ENCODE results near the gene LMAN2. TPM values are rescaled to one million over a fixed set of nuclear protein-coding genes. Genes with fewer than 3 reads are reported as not detected.
A peak's percentile ranks its signal among the peaks of the same experiment; 100 is the strongest.

LMAN2 gene
- polyA plus RNA-seq, 1 donor (not counting 4 experiments of a cell fraction or from before 2014, with no cell fraction given), result 105 TPM

DNA sequence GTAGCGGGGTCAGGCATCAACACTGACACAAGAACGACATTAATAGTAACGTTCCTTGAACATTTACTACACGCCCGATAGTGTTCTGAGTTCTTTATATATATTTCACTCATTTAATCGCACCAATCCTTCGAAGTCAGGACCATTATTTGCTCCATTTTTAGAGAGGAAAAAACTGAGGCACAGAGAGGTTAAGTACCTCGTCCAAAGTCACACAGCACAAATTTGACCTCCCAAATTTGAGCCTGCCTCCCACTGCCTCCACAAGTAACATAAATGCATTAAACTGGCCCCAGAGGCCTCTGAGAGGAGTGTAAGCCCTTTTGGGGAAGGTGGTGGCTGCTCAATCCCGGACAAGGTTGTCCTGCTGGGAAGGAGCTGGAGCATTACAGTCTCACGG, 12.1 kb upstream of the LMAN2 start:
- dilution Hi-C loops (cut with MboI; ENCODE audit: extremely low pct_ligation_motif_present, low sequenced_read_pairs), result no loop called here
- Histone ChIP-seq H3K27me3 (ENCODE audit: control insufficient read depth, extremely low read depth, insufficient read depth, low read length) (no peaks in the 10 kb centered on the region), H3K36me3 (ENCODE audit: control insufficient read depth in 2 of 2, extremely low read depth in 1 of 2, insufficient read depth in 2 of 2, low read length in 2 of 2) (peaks cover 0 to 10% of the 10 kb centered on the region in 2 experiments), H3K9ac (ENCODE audit: control insufficient read depth, extremely low read depth, insufficient read depth, low read length) (peak overlapping the region; percentile 68), H4K20me1 (ENCODE audit: control insufficient read depth, extremely low read depth, insufficient read depth, low read length) (no peaks in the 10 kb centered on the region), H3K4me2 (ENCODE audit: control insufficient read depth, extremely low read depth, insufficient read depth, low read depth, low read length) (peak overlapping the region; percentile 87), H3K4me3 (ENCODE audit: control insufficient read depth in 2 of 3, extremely low read depth in 1 of 3, insufficient read depth in 2 of 3, low read depth in 1 of 3, low read length in 3 of 3) (peak overlapping the region; percentile 46 to 57 (median 52)), H3K27ac (ENCODE audit: control insufficient read depth, insufficient read depth, low read length) (no peak overlapping the region), H3K79me2 (ENCODE audit: control insufficient read depth, insufficient read depth, low read length) (no peaks in the 10 kb centered on the region), H3K9me1 (ENCODE audit: control insufficient read depth, extremely low read depth, insufficient read depth, low read length) (no peaks in the 10 kb centered on the region), H3K9me3 (ENCODE audit: control insufficient read depth, low read depth, low read length) (no peaks in the 10 kb centered on the region), H3K4me1 (ENCODE audit: control insufficient read depth, extremely low read depth, insufficient read depth, low read length) (peaks cover 37% of the 10 kb centered on the region), H2AFZ (ENCODE audit: control insufficient read depth, low read length) (no peak overlapping the region)
- DNase-seq (ENCODE audit: low read depth, low spot score), result no peak
- TF ChIP-seq EZH2 (IDR thresholded peaks at IDR 0.05; ENCODE audit: low read length), result no peak
- TF ChIP-seq, protein P1, sequence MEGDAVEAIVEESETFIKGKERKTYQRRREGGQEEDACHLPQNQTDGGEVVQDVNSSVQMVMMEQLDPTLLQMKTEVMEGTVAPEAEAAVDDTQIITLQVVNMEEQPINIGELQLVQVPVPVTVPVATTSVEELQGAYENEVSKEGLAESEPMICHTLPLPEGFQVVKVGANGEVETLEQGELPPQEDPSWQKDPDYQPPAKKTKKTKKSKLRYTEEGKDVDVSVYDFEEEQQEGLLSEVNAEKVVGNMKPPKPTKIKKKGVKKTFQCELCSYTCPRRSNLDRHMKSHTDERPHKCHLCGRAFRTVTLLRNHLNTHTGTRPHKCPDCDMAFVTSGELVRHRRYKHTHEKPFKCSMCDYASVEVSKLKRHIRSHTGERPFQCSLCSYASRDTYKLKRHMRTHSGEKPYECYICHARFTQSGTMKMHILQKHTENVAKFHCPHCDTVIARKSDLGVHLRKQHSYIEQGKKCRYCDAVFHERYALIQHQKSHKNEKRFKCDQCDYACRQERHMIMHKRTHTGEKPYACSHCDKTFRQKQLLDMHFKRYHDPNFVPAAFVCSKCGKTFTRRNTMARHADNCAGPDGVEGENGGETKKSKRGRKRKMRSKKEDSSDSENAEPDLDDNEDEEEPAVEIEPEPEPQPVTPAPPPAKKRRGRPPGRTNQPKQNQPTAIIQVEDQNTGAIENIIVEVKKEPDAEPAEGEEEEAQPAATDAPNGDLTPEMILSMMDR (optimal IDR thresholded peaks at IDR 0.05 in 1 of 3, IDR thresholded peaks at IDR 0.05 in 1 of 3, conservative IDR thresholded peaks at IDR 0.05 in 1 of 3; ENCODE audit: extremely low read depth in 1 of 3, insufficient read depth in 2 of 3, low read length in 3 of 3), result no peak
- FAIRE-seq, result peak; percentile 13

DNA sequence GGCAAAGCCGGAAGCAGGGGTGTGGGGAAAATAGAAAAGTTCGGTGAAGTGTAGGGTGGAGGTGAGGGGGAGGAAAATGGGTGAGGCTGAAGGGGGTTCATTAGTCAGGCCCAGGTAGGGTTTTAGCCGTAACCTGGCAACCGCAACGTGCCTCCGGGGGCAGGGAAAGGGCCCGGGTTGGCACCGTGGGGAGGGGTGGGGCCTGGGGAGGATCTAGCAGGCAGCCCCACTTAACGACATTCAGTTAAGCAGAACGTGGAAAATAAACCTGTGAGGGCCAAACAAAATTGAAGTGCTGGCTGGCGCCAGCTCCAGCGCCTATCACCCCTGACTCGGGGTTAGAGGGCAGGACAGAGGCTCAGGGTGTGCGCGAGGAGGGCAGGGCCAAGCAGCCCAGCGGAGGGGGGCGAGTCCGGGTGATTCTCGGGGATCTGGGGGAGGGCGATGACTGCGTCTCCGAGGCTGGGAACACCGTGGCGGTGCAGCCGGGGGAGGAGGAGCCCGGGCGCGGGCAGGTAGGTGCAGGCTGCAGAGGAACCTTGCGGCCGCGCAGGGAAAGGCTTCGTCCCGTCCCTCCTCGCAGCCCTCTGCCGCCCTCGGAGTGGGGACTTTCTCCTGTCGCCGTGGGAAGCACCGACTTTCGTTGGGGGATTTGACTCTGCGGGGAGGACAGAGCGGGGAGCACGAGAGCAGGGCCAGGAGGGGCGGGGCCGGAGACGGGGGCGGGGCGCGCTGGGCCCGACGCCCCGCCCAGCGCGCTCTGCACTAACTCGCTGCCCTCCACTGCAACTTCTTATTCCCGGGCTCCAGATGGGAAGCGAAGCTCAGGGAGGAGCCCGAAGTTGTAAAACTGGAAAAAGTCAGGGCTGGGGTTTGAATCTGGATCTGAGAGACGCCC, 11.4 kb upstream of the LMAN2 start:
- dilution Hi-C loops (cut with MboI; ENCODE audit: extremely low pct_ligation_motif_present, low sequenced_read_pairs), result no loop called here
- FAIRE-seq, result peak; percentile 36

More for the DNA sequence above, 11.4 kb upstream of the LMAN2 start:
- TF ChIP-seq, protein P1 (optimal IDR thresholded peaks at IDR 0.05 in 1 of 3, IDR thresholded peaks at IDR 0.05 in 1 of 3, conservative IDR thresholded peaks at IDR 0.05 in 1 of 3; ENCODE audit: extremely low read depth in 1 of 3, insufficient read depth in 2 of 3, low read length in 3 of 3), result peak in 1 of 3 experiments; percentile 15
- TF ChIP-seq EZH2 (IDR thresholded peaks at IDR 0.05; ENCODE audit: low read length), result no peak
- Histone ChIP-seq H3K4me2 (ENCODE audit: control insufficient read depth, extremely low read depth, insufficient read depth, low read depth, low read length) (peak overlapping the region; percentile 87), H3K9me1 (ENCODE audit: control insufficient read depth, extremely low read depth, insufficient read depth, low read length) (no peaks in the 10 kb centered on the region), H3K9ac (ENCODE audit: control insufficient read depth, extremely low read depth, insufficient read depth, low read length) (peak overlapping the region; percentile 68), H3K4me1 (ENCODE audit: control insufficient read depth, extremely low read depth, insufficient read depth, low read length) (peaks cover 38% of the 10 kb centered on the region), H2AFZ (ENCODE audit: control insufficient read depth, low read length) (peak overlapping the region; percentile 92), H3K4me3 (ENCODE audit: control insufficient read depth in 2 of 3, extremely low read depth in 1 of 3, insufficient read depth in 2 of 3, low read depth in 1 of 3, low read length in 3 of 3) (peak overlapping the region; percentile 46 to 65 (median 57)), H3K27me3 (ENCODE audit: control insufficient read depth, extremely low read depth, insufficient read depth, low read length) (no peaks in the 10 kb centered on the region), H3K79me2 (ENCODE audit: control insufficient read depth, insufficient read depth, low read length) (no peaks in the 10 kb centered on the region), H3K36me3 (ENCODE audit: control insufficient read depth in 2 of 2, extremely low read depth in 1 of 2, insufficient read depth in 2 of 2, low read length in 2 of 2) (peaks cover 0 to 4% of the 10 kb centered on the region in 2 experiments), H3K27ac (ENCODE audit: control insufficient read depth, insufficient read depth, low read length) (peak overlapping the region; percentile 71), H3K9me3 (ENCODE audit: control insufficient read depth, low read depth, low read length) (no peaks in the 10 kb centered on the region), H4K20me1 (ENCODE audit: control insufficient read depth, extremely low read depth, insufficient read depth, low read length) (no peaks in the 10 kb centered on the region)
- DNase-seq (ENCODE audit: low read depth, low spot score), result no peak
